Duodenal mucosa (tissue), 2 donors: ENCODE results near the gene NCS1.

Experiments used
- H3K27ac ChIP-seq: one replicate; pipeline ENCODE4 v1.7.0; 2013; ENCODE audit warnings: low read depth, low read length
- H3K27me3 ChIP-seq, 2 donors: one replicate each; pipeline ENCODE4 v1.7.0; 2013; ENCODE audit warnings: low read length in 2 of 2, control low read depth in 1 of 2; ENCODE audit not compliant: insufficient read depth in 2 of 2, control insufficient read depth in 1 of 2
- H3K36me3 ChIP-seq, 2 donors: one replicate each; pipeline ENCODE4 v1.7.0; 2013; ENCODE audit warnings: low read length in 2 of 2, control low read depth in 1 of 2; ENCODE audit not compliant: insufficient read depth in 2 of 2, control insufficient read depth in 1 of 2
- H3K4me1 ChIP-seq, 2 donors: one replicate each; pipeline ENCODE4 v1.7.0; 2013; ENCODE audit warnings: low read length in 2 of 2, control low read depth in 1 of 2; ENCODE audit not compliant: insufficient read depth in 2 of 2, control insufficient read depth in 1 of 2
- H3K4me3 ChIP-seq, 2 donors: one replicate each; pipeline ENCODE4 v1.7.0; 2013; ENCODE audit warnings: low read length in 2 of 2, low read depth in 1 of 2
- H3K9ac ChIP-seq, 2 donors: one replicate each; pipeline ENCODE4 v1.7.0; 2013; ENCODE audit warnings: low read length in 2 of 2, low read depth in 1 of 2
- H3K9me3 ChIP-seq, 2 donors: one replicate each; pipeline ENCODE4 v1.7.0; 2013; ENCODE audit warnings: low read length in 2 of 2, control low read depth in 1 of 2; ENCODE audit not compliant: control insufficient read depth in 1 of 2

NCS1 gene

GRCh38 chr9:130137641-130138081, 34.5 kb upstream of the NCS1 start:
- Histone ChIP-seq H3K27ac (no peak overlapping the region), H3K9me3 (no peaks in the 10 kb centered on the region), H3K9ac (no peak overlapping the region)

GRCh38 chr9:130138171-130138653, 34.0 kb upstream of the NCS1 start:
- Histone ChIP-seq H3K9ac (no peak overlapping the region), H3K27ac (no peak overlapping the region), H3K4me3 (no peak overlapping the region), H3K9me3 (no peaks in the 10 kb centered on the region), H3K27me3 (peaks cover 1 to 2% of the 10 kb centered on the region in 2 donors), H3K4me1 (peaks cover 0 to 7% of the 10 kb centered on the region in 2 donors), H3K36me3 (peaks cover 0 to 16% of the 10 kb centered on the region in 2 donors)

More at GRCh38 chr9:130137641-130138081, 34.5 kb upstream of the NCS1 start:
- H3K4me3 ChIP-seq = no peak overlapping the region
- H3K36me3 ChIP-seq = peaks cover 0 to 16% of the 10 kb centered on the region in 2 donors
- peaks cover 0 to 7% of the 10 kb centered on the region in 2 donors for H3K4me1 ChIP-seq
- no peaks in the 10 kb centered on the region for H3K27me3 ChIP-seq

GRCh38 chr9:130138791-130139190, 33.4 kb upstream of the NCS1 start:
- H3K9ac ChIP-seq = no peak overlapping the region
- peaks cover 0 to 16% of the 10 kb centered on the region in 2 donors for H3K36me3 ChIP-seq
- peaks cover 6 to 7% of the 10 kb centered on the region in 2 donors for H3K27me3 ChIP-seq
- no peaks in the 10 kb centered on the region for H3K9me3 ChIP-seq
- peaks cover 0 to 7% of the 10 kb centered on the region in 2 donors for H3K4me1 ChIP-seq
- no peak overlapping the region for H3K4me3 ChIP-seq
- H3K27ac ChIP-seq = no peak overlapping the region

DNA sequence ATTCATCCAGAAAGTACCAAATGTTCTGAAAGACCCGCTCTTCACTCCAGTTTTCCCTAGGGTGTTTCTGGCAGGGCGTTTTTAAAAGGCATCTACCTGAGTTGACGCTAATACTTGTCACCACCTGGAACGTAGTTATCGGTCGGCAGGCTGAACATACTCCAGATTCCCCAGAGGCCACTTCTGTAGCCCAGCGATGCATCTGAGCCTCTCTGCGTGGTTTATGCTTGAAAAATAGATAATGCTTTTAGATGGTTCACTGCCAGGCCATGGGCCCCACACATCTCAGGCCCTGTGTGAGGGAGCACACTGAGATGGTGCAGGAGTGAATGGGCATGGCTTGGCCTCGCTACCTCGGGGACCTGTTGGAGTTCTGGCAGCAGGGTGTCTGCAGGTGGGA, 33.0 kb upstream of the NCS1 start:
- no peak overlapping the region for H3K4me3 ChIP-seq
- no peak overlapping the region for H3K9ac ChIP-seq
- peaks cover 0 to 16% of the 10 kb centered on the region in 2 donors for H3K36me3 ChIP-seq
- peaks cover 0 to 7% of the 10 kb centered on the region in 2 donors for H3K4me1 ChIP-seq
- H3K27ac ChIP-seq = no peak overlapping the region
- H3K27me3 ChIP-seq = peaks cover 9 to 10% of the 10 kb centered on the region in 2 donors
- H3K9me3 ChIP-seq = no peaks in the 10 kb centered on the region

DNA sequence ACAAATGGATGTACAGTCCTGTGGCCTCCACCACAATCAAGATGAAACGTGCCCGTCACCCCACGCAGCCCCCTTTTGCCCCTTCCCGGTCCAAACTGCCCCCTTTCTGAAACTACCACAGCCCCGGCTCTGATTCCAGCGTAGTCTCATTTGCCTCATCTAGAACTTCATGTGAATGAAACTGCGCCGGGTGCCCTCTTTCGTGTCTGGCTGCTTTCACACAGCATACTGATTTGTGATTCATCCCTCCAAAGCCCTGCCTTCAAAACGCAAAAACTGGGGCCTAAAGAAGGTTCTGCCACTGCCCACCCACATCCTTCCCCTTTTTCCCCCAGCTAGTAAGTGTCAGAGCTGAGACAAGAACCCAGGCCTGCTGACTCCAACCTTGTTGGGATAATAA, 31.5 kb upstream of the NCS1 start:
- no peak overlapping the region for H3K4me3 ChIP-seq
- H3K36me3 ChIP-seq = peaks cover 0 to 9% of the 10 kb centered on the region in 2 donors
- H3K9me3 ChIP-seq = no peaks in the 10 kb centered on the region
- H3K4me1 ChIP-seq = peaks cover 0 to 7% of the 10 kb centered on the region in 2 donors
- H3K27ac ChIP-seq = no peak overlapping the region
- H3K9ac ChIP-seq = no peak overlapping the region
- peaks cover 9 to 10% of the 10 kb centered on the region in 2 donors for H3K27me3 ChIP-seq

DNA sequence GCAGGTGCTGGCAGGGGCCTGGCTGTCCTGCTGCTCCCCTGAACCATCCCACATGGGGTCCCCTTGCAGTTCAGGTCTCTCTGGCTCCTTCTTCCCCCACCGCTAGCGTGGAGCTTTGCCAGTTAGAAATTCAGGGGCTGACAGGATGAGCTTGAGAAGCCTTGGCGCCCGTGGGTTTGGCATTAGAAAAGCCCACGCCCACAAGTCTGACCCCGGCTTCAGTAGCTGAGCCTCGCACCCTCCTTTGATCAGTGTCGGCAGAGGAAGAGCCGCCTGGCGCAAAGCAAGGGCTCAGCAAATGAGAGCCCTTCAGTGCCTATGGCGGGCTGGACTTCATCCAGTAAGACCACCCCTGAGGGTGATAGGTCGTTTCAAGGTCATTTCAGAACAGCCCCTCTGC, 30.1 kb upstream of the NCS1 start:
- H3K9me3 ChIP-seq = no peaks in the 10 kb centered on the region
- peaks cover 9 to 10% of the 10 kb centered on the region in 2 donors for H3K27me3 ChIP-seq
- H3K4me3 ChIP-seq = no peak overlapping the region
- H3K36me3 ChIP-seq = peaks cover 0 to 2% of the 10 kb centered on the region in 2 donors
- peaks cover 0 to 7% of the 10 kb centered on the region in 2 donors for H3K4me1 ChIP-seq
- H3K9ac ChIP-seq = no peak overlapping the region
- no peak overlapping the region for H3K27ac ChIP-seq

DNA sequence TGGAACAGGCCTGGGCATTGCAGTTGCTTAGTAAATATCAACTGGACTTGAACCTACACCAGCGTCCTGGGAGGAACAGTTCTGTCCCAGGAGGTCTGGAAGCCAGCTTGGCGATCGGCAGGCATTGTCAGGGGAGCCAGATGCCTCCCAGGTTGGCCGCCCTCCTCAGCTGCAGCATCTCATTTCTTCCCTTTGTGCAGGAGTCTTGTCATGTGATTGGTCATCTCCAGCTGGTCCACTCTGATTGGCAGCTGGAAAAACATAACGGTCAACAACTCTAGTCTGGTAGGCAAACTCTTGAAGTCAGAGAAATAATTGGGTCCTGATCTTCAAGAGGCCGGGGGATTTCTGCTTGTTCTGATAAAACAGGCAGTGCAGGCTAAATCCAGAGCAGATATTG, 29.6 kb upstream of the NCS1 start:
- Histone ChIP-seq H3K36me3 (no peaks in the 10 kb centered on the region), H3K27me3 (peaks cover 9 to 10% of the 10 kb centered on the region in 2 donors), H3K9ac (no peak overlapping the region), H3K27ac (no peak overlapping the region), H3K9me3 (no peaks in the 10 kb centered on the region), H3K4me3 (no peak overlapping the region), H3K4me1 (peaks cover 0 to 5% of the 10 kb centered on the region in 2 donors)

- H3K4me3 ChIP-seq = no peak overlapping the region
- H3K27ac ChIP-seq = no peak overlapping the region
- H3K9ac ChIP-seq = no peak overlapping the region
- no peaks in the 10 kb centered on the region for H3K9me3 ChIP-seq
- peaks cover 9 to 10% of the 10 kb centered on the region in 2 donors for H3K27me3 ChIP-seq
- no peaks in the 10 kb centered on the region for H3K4me1 ChIP-seq
- no peaks in the 10 kb centered on the region for H3K36me3 ChIP-seq
Observed at GRCh38 chr9:130143279-130143893, 28.8 kb upstream of the NCS1 start.

- Histone ChIP-seq H3K9me3 (no peaks in the 10 kb centered on the region), H3K9ac (no peak overlapping the region), H3K27ac (no peak overlapping the region), H3K36me3 (no peaks in the 10 kb centered on the region), H3K27me3 (peaks cover 9 to 10% of the 10 kb centered on the region in 2 donors), H3K4me3 (no peak overlapping the region), H3K4me1 (no peaks in the 10 kb centered on the region)
Observed at GRCh38 chr9:130143958-130144366, 28.2 kb upstream of the NCS1 start.

GRCh38 chr9:130144703-130145102, 27.5 kb upstream of the NCS1 start:
- no peaks in the 10 kb centered on the region for H3K4me1 ChIP-seq
- no peak overlapping the region for H3K4me3 ChIP-seq
- H3K36me3 ChIP-seq = no peaks in the 10 kb centered on the region
- H3K27ac ChIP-seq = no peak overlapping the region
- no peak overlapping the region for H3K9ac ChIP-seq
- no peaks in the 10 kb centered on the region for H3K9me3 ChIP-seq
- H3K27me3 ChIP-seq = peaks cover 9 to 10% of the 10 kb centered on the region in 2 donors
